GM20431 (cell line): ENCODE measurements around the gene SHC3.

ENCODE experiments used
- in situ Hi-C: fragments of 300-500 bp; cut with MseI, MboI; formaldehyde crosslinking; loops from one replicate; pipeline ENCODE4 v1.15.0; 2020; ENCODE audit warnings: low sequenced_read_pairs; ENCODE audit not compliant: unreplicated experiment

The SHC3 gene

DNA sequence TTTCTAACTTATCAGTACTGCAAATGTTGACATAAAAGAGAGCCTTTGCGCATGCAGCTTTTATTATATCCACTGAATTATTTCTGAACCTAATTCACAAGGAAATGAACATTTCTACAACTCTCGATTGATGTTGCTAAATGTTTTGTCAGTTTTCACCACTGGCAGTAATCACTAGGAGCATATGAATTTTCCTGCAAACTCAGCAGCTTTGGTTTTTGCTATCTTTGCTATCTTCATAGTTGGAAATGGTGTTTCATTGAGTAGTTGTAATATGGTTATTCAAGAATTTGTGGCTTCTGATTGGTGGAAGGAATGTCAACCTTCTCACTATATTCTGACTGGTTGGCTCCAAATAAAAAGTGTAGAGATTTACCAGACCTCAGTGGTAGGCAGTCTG lies 8.9 kb upstream of the SHC3 start:
- in situ Hi-C loops, result no loop called here

GRCh38 chr9:89186960-89187359 lies 8.3 kb upstream of the SHC3 start:
- in situ Hi-C loops, result no loop called here

- in situ Hi-C loops, result no loop called here
Measured at GRCh38 chr9:89185980-89186379, 7.4 kb upstream of the SHC3 start.

- in situ Hi-C loops, result no loop called here
Measured at GRCh38 chr9:89183146-89183545, 4.5 kb upstream of the SHC3 start.

- in situ Hi-C loops, result no loop called here
Measured at GRCh38 chr9:89182369-89182768, 3.8 kb upstream of the SHC3 start.

GRCh38 chr9:89179895-89180734 lies 1.5 kb upstream of the SHC3 start:
- in situ Hi-C loops, result no loop called here

GRCh38 chr9:89179540-89179894 lies 899 bp upstream of the SHC3 start:
- in situ Hi-C loops, result no loop called here

DNA sequence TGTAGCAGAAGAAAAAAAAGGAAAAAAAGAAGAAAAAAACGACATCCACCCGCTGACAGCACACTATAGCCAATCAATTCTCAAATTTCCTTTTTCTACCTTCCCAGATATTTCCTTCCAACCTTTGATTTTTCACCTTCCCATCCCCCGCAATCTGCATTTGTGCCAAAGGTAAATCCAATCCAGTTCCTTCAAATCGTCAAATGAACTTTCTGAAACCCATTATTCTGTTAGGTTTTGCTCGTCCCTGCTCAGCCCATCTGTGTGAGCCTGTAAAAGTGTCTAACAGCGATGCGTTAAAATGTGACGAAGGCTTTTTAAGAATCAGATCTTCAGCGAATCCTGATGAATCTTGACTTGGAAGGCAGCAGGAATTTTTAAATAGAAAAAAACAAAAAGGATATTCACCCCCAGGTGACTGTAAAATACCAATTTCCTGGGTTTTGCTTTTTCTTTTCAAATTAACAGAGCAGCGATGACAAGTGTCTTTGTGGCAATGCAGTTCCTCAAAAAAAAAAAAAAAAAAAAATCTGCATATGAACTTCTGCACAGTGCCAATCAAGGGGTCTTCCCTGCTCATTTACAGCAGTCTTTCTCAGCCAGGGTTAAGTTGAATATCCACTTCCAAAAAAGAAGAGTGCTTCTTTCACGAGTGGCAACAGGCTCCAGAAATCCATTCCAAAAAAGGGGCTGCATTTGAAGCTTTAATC lies 367 bp upstream of the SHC3 start:
- in situ Hi-C loops, result no loop called here

GRCh38 chr9:89177012-89177943 lies 1.3 kb downstream of the SHC3 start:
- in situ Hi-C loops, result no loop called here

GRCh38 chr9:89175828-89176261 lies 2.8 kb downstream of the SHC3 start:
- in situ Hi-C loops, result no loop called here

GRCh38 chr9:89174291-89174690 lies 4.3 kb downstream of the SHC3 start:
- in situ Hi-C loops, result no loop called here

DNA sequence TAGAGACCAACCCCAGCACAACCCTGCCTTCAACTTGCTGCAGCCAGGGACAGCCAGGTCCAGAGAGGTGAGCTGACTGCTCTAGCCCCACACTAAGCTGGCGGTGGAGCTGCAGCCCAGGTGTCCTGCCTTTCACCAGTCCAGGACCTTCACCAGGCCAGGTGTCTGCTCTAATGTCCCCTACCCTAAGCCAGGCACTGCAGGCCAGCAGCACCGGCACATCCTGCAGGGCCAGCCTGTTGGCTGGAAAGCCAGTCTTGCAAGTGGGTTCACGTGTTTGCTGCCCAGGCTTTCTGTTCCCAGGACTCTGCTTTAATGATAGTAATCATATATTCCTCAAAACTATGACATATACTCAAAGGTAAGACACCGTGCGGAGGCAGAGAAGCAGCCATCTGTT lies 5.5 kb downstream of the SHC3 start:
- in situ Hi-C loops, result no loop called here

- in situ Hi-C loops, result no loop called here
Measured at GRCh38 chr9:89172398-89172797, 6.2 kb downstream of the SHC3 start.

DNA sequence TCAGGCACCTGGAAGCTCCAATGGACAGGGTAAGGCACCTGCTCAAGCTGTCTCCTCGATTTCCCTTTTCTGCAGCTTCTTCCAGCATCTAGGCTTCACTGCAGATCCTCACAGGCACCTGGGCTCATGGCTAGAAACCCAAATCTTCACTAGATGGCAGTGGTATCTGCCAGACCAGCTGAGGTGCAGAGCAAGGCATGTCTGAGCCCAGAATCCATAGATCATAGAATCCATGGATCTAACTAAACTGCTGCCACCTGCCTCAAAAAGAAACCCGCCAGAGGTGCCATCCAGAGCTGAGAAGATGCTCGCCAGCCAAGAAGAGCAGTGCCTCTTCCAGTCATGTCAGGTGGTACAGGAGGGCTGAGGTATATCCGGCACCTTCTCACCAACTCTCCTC lies 6.9 kb downstream of the SHC3 start:
- in situ Hi-C loops, result no loop called here

GRCh38 chr9:89171231-89171630 lies 7.4 kb downstream of the SHC3 start:
- in situ Hi-C loops, result no loop called here

DNA sequence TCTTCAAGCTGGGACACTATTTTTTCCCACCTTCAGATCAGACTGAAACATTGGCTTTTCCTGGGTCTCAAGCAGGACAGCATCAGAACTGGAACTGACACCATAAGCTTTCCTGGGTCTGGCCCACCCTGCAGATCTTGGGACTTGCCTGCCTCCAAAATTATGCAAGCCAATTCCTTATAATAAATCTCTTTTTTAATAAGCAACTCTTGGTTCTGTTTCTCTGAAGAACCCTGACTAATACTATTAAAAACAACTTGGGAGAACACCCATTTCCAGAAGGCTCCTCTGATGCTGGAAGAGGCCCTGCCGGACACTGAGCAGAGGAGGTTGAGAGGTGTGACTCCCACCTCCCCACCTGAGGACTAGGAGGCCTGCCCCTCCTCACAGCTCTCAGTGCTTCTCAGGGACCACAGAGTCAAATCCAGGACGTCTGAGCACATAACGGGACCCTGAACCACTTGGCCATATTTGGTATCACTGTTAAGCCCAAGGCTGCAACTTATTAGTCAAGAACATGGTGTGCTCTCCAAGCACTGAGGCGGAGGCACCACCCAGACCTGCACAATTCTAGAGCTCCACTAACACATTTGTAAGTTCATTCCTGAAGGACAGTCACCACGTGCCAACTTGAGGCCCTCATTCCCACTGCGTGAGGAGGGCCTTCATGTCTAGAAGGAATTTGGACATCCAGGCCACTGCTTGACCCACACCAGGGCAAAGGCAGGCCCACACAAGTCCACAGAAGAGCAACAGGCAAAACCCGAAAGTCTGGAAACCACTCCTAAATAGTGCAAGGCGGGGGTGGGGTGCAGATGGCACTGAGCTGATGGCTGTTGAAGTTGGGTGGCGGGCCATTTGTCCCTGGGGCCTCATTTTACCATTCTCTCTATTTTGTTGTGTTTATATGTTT lies 9.5 kb downstream of the SHC3 start:
- in situ Hi-C loops, result no loop called here

- in situ Hi-C loops, result no loop called here
Measured at GRCh38 chr9:89167788-89168187, 10.8 kb downstream of the SHC3 start.

- in situ Hi-C loops, result no loop called here
Measured at GRCh38 chr9:89166852-89167251, 11.8 kb downstream of the SHC3 start.

DNA sequence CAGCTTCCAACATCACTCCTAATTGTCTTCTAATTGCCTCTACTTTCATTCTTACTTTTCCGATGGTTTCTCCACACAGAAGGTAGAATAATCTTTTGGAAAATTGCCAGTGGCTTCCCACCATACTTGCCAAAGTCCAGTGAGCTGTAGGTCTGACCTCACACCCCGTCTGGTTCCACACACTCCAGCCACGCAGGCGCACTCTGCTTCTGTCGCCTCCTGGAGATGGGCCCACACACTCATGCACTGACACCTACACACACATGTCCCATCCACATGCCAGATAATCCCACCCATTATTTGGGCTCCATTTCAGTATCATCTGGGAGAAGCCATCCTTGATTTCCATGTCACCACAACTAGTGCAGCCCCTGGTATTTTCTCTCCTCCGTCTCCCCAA lies 12.7 kb downstream of the SHC3 start:
- in situ Hi-C loops, result no loop called here

DNA sequence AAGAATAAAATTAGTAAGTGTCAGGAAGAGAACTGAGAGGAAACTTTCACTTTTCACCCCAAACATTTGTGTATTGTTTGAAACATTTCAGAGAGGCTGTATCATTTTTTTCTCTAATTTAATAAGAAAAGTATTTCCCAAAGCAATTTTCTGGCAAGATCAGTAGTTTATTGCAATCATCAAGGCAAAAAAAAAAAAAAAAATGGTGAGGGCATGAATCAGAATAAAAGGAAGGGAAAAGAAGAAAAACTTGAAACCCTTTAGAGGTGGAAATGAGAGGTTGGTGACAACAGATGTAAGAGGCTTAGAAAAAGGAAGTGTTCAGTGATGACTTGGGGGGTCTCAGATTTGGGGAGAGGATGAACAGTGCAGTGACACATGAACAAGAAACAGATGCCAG lies 13.3 kb downstream of the SHC3 start:
- in situ Hi-C loops, result no loop called here
